HEK293 (cell line): ENCODE measurements around the gene CRIM1.

Experiments
- CTCF ChIA-PET: fragments of 350-600 bp; formaldehyde crosslinking; extraction: SDS; loops from one replicate; lab custom pipeline; 2021; ENCODE audit warnings: antibody characterized with exemption; lab: Yijun Ruan, JAX
- POLR2A ChIA-PET: fragments of 300-600 bp; formaldehyde crosslinking; extraction: SDS; loops from one replicate; lab custom pipeline; 2020; ENCODE audit warnings: antibody characterized with exemption, inconsistent platforms; lab: Yijun Ruan, JAX
- H3K27ac ChIP-seq: fragments of 200-500 bp; sonication (Bioruptor generic); 2 replicates; pipeline ENCODE4 v1.5.1; 2014; ENCODE audit warnings: low read depth, low read length, control low read depth, inconsistent platforms; ENCODE audit errors: extremely low read depth
- H3K36me3 ChIP-seq, 2 experiments: fragments of 200-500 bp in 1 of 2; sonication (Bioruptor generic) in 1 of 2; 1 replicate in 1 of 2; 2 replicates in 1 of 2; pipeline ENCODE4 v1.5.1; 2014 to 2017; ENCODE audit warnings: inconsistent platforms in 2 of 2, low read length in 2 of 2; ENCODE audit not compliant: control insufficient read depth in 2 of 2, insufficient read depth in 1 of 2
- H3K4me1 ChIP-seq: fragments of 200-500 bp; sonication (Bioruptor generic); 2 replicates; pipeline ENCODE4 v1.5.1; 2014; ENCODE audit warnings: mild to moderate bottlenecking, low read length, inconsistent platforms; ENCODE audit not compliant: control insufficient read depth, insufficient read depth
- H3K4me3 ChIP-seq: 2 replicates; pipeline ENCODE4 v1.5.1; 2011; ENCODE audit warnings: low read depth, mild to moderate bottlenecking, control low read depth, low read length, moderate library complexity
- H3K9me3 ChIP-seq: fragments of 200-500 bp; sonication (Bioruptor generic); 2 replicates; pipeline ENCODE4 v1.5.1; 2014; ENCODE audit warnings: low read depth, low read length, inconsistent platforms; ENCODE audit not compliant: control insufficient read depth, insufficient read depth
- GLI4 ChIP-seq: fragments of 450-650 bp; formaldehyde crosslinking; IDR thresholded peaks from 2 replicates; pipeline ENCODE4 v1.5.1; 2016; ENCODE audit warnings: missing biosample characterization, missing genetic modification characterization
- RBAK ChIP-seq: fragments of 450-650 bp; formaldehyde crosslinking; IDR thresholded peaks from 2 replicates; pipeline ENCODE4 v1.5.1; 2016; ENCODE audit warnings: missing biosample characterization, missing genetic modification characterization
- SETDB1 ChIP-seq: IDR thresholded peaks from one replicate; pipeline ENCODE4 v1.6.1; 2017; ENCODE audit warnings: mild to moderate bottlenecking, low read length, moderate library complexity, mixed read lengths; ENCODE audit not compliant: insufficient read length
- ZNF114 ChIP-seq: fragments of 450-650 bp; formaldehyde crosslinking; IDR thresholded peaks from 2 replicates; pipeline ENCODE4 v1.5.0; 2017; ENCODE audit warnings: missing biosample characterization, missing genetic modification characterization
- ZNF146 ChIP-seq: fragments of 450-650 bp; formaldehyde crosslinking; IDR thresholded peaks from 2 replicates; pipeline ENCODE4 v1.5.1; 2016; ENCODE audit warnings: missing biosample characterization, missing genetic modification characterization
- ZNF544 ChIP-seq: fragments of 450-650 bp; formaldehyde crosslinking; IDR thresholded peaks from 2 replicates; pipeline ENCODE4 v1.5.0; 2017; ENCODE audit warnings: missing biosample characterization, missing genetic modification characterization
- ZNF654 ChIP-seq: fragments of 450-650 bp; formaldehyde crosslinking; IDR thresholded peaks from 2 replicates; pipeline ENCODE4 v1.5.1; 2016; ENCODE audit warnings: low read depth, missing biosample characterization, missing genetic modification characterization
- ZNF707 ChIP-seq: fragments of 450-650 bp; formaldehyde crosslinking; IDR thresholded peaks from 2 replicates; pipeline ENCODE4 v1.5.1; 2016; ENCODE audit warnings: missing biosample characterization, missing genetic modification characterization
- TF ChIP-seq, protein P1 (sequence below): fragments of 450-650 bp; formaldehyde crosslinking; IDR thresholded peaks from 2 replicates; pipeline ENCODE4 v1.5.1; 2016; ENCODE audit warnings: missing biosample characterization, missing genetic modification characterization
- TF ChIP-seq, protein P2 (sequence below): fragments of 450-650 bp; formaldehyde crosslinking; IDR thresholded peaks from 2 replicates; pipeline ENCODE4 v1.5.0; 2017; ENCODE audit warnings: missing biosample characterization, missing genetic modification characterization, borderline replicate concordance
- TF ChIP-seq, protein P3 (sequence below): fragments of 450-650 bp; formaldehyde crosslinking; IDR thresholded peaks from 2 replicates; pipeline ENCODE4 v1.5.1; 2016; ENCODE audit warnings: missing biosample characterization, missing genetic modification characterization, borderline replicate concordance
- TF ChIP-seq, protein P4 (sequence below): fragments of 450-650 bp; formaldehyde crosslinking; IDR thresholded peaks from 2 replicates; pipeline ENCODE4 v1.5.1; 2016; ENCODE audit warnings: missing biosample characterization, missing genetic modification characterization

The CRIM1 gene

DNA sequence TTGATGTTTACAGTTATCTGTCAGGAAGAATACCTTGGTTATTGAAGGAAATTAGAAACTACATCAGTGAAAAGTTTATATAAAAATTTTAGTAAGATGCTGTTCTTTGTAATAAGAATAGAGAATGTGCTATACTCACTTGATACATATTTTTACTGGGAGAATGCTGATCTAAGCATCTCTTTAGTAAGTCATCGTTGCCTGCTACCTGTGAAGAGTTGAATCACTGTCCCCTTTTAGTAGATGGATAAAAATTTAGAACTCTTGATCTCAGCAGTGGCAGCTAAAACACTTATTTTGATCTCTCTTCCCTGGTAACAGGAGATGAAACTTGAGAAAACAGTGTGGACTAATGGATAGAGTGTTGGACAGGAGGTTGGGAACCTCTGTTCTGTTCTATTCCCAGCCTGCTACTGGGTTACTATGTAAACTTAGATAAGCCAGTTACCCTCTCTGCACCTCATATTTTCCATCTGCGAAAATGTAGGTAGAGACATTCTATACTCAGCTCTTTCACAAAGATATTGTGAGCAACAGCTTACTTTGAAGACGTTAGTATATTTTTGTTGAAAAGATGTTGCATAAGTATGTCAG is 142.1 kb downstream of the CRIM1 start:
- Histone ChIP-seq H3K4me3 (no peak overlapping the region), H3K9me3 (no peaks in the 10 kb centered on the region), H3K27ac (no peak overlapping the region), H3K36me3 (peaks cover 6 to 28% of the 10 kb centered on the region in 2 experiments; a peak in 2 of 3 replicates), H3K4me1 (no peaks in the 10 kb centered on the region)
- no peak for TF ChIP-seq ZNF544 (tag by site-specific recombination)
- TF ChIP-seq, protein P1, sequence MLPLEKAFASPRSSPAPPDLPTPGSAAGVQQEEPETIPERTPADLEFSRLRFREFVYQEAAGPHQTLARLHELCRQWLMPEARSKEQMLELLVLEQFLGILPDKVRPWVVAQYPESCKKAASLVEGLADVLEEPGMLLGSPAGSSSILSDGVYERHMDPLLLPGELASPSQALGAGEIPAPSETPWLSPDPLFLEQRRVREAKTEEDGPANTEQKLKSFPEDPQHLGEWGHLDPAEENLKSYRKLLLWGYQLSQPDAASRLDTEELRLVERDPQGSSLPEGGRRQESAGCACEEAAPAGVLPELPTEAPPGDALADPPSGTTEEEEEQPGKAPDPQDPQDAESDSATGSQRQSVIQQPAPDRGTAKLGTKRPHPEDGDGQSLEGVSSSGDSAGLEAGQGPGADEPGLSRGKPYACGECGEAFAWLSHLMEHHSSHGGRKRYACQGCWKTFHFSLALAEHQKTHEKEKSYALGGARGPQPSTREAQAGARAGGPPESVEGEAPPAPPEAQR (tag by site-specific recombination), result no peak
- no peak for TF ChIP-seq ZNF146 (tag by site-specific recombination)
- TF ChIP-seq ZNF707 (tag by site-specific recombination), result no peak
- TF ChIP-seq SETDB1, result no peak
- TF ChIP-seq RBAK (tag by site-specific recombination), result no peak
- TF ChIP-seq, protein P2, sequence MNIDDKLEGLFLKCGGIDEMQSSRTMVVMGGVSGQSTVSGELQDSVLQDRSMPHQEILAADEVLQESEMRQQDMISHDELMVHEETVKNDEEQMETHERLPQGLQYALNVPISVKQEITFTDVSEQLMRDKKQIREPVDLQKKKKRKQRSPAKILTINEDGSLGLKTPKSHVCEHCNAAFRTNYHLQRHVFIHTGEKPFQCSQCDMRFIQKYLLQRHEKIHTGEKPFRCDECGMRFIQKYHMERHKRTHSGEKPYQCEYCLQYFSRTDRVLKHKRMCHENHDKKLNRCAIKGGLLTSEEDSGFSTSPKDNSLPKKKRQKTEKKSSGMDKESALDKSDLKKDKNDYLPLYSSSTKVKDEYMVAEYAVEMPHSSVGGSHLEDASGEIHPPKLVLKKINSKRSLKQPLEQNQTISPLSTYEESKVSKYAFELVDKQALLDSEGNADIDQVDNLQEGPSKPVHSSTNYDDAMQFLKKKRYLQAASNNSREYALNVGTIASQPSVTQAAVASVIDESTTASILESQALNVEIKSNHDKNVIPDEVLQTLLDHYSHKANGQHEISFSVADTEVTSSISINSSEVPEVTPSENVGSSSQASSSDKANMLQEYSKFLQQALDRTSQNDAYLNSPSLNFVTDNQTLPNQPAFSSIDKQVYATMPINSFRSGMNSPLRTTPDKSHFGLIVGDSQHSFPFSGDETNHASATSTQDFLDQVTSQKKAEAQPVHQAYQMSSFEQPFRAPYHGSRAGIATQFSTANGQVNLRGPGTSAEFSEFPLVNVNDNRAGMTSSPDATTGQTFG (tag by site-specific recombination), result no peak
- TF ChIP-seq ZNF114, result no peak
- TF ChIP-seq, protein P3, sequence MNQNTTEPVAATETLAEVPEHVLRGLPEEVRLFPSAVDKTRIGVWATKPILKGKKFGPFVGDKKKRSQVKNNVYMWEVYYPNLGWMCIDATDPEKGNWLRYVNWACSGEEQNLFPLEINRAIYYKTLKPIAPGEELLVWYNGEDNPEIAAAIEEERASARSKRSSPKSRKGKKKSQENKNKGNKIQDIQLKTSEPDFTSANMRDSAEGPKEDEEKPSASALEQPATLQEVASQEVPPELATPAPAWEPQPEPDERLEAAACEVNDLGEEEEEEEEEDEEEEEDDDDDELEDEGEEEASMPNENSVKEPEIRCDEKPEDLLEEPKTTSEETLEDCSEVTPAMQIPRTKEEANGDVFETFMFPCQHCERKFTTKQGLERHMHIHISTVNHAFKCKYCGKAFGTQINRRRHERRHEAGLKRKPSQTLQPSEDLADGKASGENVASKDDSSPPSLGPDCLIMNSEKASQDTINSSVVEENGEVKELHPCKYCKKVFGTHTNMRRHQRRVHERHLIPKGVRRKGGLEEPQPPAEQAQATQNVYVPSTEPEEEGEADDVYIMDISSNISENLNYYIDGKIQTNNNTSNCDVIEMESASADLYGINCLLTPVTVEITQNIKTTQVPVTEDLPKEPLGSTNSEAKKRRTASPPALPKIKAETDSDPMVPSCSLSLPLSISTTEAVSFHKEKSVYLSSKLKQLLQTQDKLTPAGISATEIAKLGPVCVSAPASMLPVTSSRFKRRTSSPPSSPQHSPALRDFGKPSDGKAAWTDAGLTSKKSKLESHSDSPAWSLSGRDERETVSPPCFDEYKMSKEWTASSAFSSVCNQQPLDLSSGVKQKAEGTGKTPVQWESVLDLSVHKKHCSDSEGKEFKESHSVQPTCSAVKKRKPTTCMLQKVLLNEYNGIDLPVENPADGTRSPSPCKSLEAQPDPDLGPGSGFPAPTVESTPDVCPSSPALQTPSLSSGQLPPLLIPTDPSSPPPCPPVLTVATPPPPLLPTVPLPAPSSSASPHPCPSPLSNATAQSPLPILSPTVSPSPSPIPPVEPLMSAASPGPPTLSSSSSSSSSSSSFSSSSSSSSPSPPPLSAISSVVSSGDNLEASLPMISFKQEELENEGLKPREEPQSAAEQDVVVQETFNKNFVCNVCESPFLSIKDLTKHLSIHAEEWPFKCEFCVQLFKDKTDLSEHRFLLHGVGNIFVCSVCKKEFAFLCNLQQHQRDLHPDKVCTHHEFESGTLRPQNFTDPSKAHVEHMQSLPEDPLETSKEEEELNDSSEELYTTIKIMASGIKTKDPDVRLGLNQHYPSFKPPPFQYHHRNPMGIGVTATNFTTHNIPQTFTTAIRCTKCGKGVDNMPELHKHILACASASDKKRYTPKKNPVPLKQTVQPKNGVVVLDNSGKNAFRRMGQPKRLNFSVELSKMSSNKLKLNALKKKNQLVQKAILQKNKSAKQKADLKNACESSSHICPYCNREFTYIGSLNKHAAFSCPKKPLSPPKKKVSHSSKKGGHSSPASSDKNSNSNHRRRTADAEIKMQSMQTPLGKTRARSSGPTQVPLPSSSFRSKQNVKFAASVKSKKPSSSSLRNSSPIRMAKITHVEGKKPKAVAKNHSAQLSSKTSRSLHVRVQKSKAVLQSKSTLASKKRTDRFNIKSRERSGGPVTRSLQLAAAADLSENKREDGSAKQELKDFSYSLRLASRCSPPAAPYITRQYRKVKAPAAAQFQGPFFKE (tag by site-specific recombination), result no peak
- no peak for TF ChIP-seq GLI4 (tag by site-specific recombination)
- ChIA-PET POLR2A (no interaction called here), CTCF (interaction anchor here (1.2 kb wide), 1 partner anchor 10 kb away, joined by 3 read pairs; no protein-coding TSS in a partner anchor)

DNA sequence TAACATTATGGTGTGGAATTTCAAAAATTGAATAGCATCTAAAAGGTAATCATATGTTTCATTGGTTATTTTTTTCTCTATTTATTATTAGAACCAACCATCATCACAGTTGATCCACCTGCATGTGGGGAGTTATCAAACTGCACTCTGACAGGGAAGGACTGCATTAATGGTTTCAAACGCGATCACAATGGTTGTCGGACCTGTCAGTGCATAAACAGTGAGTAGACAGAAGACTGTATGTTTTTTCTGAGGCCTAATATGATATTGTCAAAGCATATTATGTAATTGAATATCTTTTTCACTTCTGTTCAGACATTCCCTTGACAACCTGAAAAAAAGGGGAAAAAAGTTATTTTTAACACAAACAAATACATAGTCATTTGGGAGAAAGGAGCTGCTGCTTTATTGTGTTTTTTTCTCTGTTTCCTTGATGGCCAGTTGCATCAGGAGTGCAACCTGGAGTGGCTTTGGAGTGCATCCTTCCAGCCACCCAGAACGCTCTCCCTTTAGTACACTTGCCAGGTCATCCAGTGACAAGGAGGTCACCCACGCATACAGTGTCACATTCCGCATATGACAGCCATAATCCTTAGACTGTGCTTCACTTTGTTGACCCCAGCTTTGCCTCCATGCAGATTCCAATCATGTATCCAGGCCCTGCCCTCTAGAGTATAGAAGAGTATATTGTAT is 143.7 kb downstream of the CRIM1 start:
- Histone ChIP-seq H3K36me3 (peaks cover 6 to 33% of the 10 kb centered on the region in 2 experiments; a peak in 2 of 3 replicates), H3K27ac (no peak overlapping the region)
- CTCF ChIA-PET, result interaction anchor here (0.6 to 0.8 kb wide), 2 partner anchors 34 to 144 kb away, joined by 3 to 5 read pairs; no protein-coding TSS in a partner anchor

More for the DNA sequence above, 143.7 kb downstream of the CRIM1 start:
- POLR2A ChIA-PET, result no interaction called here
- H3K4me1 ChIP-seq, result no peaks in the 10 kb centered on the region
- TF ChIP-seq ZNF654 (tag by site-specific recombination), result no peak
- TF ChIP-seq, protein P4, sequence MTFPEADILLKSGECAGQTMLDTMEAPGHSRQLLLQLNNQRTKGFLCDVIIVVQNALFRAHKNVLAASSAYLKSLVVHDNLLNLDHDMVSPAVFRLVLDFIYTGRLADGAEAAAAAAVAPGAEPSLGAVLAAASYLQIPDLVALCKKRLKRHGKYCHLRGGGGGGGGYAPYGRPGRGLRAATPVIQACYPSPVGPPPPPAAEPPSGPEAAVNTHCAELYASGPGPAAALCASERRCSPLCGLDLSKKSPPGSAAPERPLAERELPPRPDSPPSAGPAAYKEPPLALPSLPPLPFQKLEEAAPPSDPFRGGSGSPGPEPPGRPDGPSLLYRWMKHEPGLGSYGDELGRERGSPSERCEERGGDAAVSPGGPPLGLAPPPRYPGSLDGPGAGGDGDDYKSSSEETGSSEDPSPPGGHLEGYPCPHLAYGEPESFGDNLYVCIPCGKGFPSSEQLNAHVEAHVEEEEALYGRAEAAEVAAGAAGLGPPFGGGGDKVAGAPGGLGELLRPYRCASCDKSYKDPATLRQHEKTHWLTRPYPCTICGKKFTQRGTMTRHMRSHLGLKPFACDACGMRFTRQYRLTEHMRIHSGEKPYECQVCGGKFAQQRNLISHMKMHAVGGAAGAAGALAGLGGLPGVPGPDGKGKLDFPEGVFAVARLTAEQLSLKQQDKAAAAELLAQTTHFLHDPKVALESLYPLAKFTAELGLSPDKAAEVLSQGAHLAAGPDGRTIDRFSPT (tag by site-specific recombination), result no peak
- TF ChIP-seq, all 188 proteins: peak for 0
- no peaks in the 10 kb centered on the region for H3K9me3 ChIP-seq
- no peak overlapping the region for H3K4me3 ChIP-seq
